GM12892 (cell line): ENCODE data around the gene AP3S2.

Experiments used
- POLR2A ChIP-seq: IDR thresholded peaks from 2 replicates; pipeline ENCODE4 v1.6.1; 2011; ENCODE audit warnings: low read depth, low read length, control low read depth
- TAF1 ChIP-seq: IDR thresholded peaks from 2 replicates; pipeline ENCODE4 v1.6.1; 2011; ENCODE audit warnings: low read depth, mild to moderate bottlenecking, control low read depth, low read length, borderline replicate concordance

DNA sequence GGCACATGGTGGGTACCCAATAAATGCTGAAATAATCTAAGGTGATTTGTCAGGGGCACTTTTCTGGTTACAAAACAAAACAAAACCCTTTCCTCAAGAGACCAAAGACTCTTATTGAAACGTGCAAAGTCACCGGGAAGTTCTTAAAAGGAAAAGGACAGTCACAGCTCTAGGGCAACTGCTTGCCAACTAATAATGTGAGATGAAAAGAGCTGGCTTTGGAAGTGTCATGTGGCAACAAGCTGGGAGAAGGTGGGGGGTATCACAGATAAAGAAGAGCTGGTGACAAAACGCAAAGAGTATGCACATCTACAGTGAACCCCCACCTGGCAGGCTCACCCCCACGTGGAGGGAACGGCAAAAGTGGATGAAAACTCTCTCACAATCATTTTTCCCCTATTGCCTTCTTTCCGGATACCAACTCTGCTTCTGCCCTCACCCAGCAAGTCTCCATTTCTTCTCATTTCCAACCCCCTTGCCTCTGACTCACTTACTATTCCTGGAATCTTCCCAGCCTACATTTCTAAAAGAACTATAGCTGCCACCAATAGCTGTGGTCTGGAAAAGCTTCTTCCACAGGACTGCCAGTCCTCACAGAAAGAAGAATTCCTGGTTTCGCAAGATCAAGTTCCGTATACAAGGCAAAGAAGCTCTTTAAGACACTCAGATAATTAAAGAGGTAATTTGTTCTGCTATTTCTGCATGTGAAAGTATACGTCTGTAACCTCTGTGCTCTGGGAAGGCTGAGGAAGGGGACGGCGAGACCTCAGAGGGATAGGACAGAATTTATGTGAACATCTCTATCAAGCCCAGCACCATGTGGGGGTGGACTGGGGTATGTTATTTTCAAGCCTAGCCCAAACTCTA, 57.3 kb downstream of the AP3S2 start:
- TF ChIP-seq TAF1 (no peak), POLR2A (no peak)
